GM23338 (cell line): ENCODE data around the gene ZNF609. TPM values are rescaled to one million over a fixed set of nuclear protein-coding genes. Genes with fewer than 3 reads are reported as not detected.
"Not testable (repeated sequence)": the region's sequence is repeated elsewhere in the genome, so short reads cannot be mapped to it uniquely, and the experiment has no call there.

Experiments used
- ATAC-seq: fragments of 200-7000 bp; cut with Tn5 transposase; 3 replicates; pipeline ENCODE4 v1.9.1; 2020
- DNase-seq: peaks from one replicate; pipeline ENCODE4 v3.0.0-alpha.2; 2015; ENCODE audit warnings: low spot score
- H2AFZ ChIP-seq: fragments of 200-600 bp; sonication (generic); 2 replicates; pipeline ENCODE4 v1.8.0; 2016; ENCODE audit warnings: antibody characterized with exemption, mild to moderate bottlenecking, moderate library complexity
- H3F3A ChIP-seq: fragments of 200-600 bp; sonication (generic); replicated peaks from 2 replicates; pipeline ENCODE4 v1.8.0; 2017; ENCODE audit warnings: antibody characterized with exemption, mixed run types, low read depth
- H3K27ac ChIP-seq: fragments of 200-600 bp; sonication (generic); 2 replicates; pipeline ENCODE4 v1.6.1; 2016; ENCODE audit warnings: low read depth
- H3K27me3 ChIP-seq: fragments of 200-600 bp; sonication (generic); 2 replicates; pipeline ENCODE4 v1.8.0; 2016; ENCODE audit warnings: mild to moderate bottlenecking, mixed run types, moderate library complexity; ENCODE audit not compliant: insufficient read depth
- H3K36me3 ChIP-seq: fragments of 200-600 bp; sonication (generic); 2 replicates; pipeline ENCODE4 v1.8.0; 2016; ENCODE audit warnings: mild to moderate bottlenecking; ENCODE audit not compliant: insufficient read depth
- H3K4me1 ChIP-seq: fragments of 200-600 bp; sonication (generic); 2 replicates; pipeline ENCODE4 v1.8.0; 2016; ENCODE audit warnings: mild to moderate bottlenecking, moderate library complexity; ENCODE audit not compliant: insufficient read depth
- H3K4me2 ChIP-seq: fragments of 200-600 bp; sonication (generic); 2 replicates; pipeline ENCODE4 v1.7.1; 2017; ENCODE audit warnings: mixed run types
- H3K4me3 ChIP-seq: fragments of 200-600 bp; sonication (generic); 2 replicates; pipeline ENCODE4 v1.6.1; 2016; ENCODE audit warnings: mixed run types
- H3K79me2 ChIP-seq: fragments of 200-600 bp; sonication (generic); replicated peaks from 2 replicates; pipeline ENCODE4 v1.8.0; 2017; ENCODE audit warnings: mild to moderate bottlenecking; ENCODE audit not compliant: insufficient read depth
- H3K9me2 ChIP-seq: fragments of 200-600 bp; sonication (generic); 2 replicates; pipeline ENCODE4 v1.8.0; 2017; ENCODE audit not compliant: insufficient read depth
- H4K20me1 ChIP-seq: fragments of 200-600 bp; sonication (generic); replicated peaks from 2 replicates; pipeline ENCODE4 v1.8.0; 2017; ENCODE audit warnings: mild to moderate bottlenecking; ENCODE audit not compliant: insufficient read depth
- H3K27ac Mint-ChIP-seq: 2 replicates; pipeline ENCODE4 v1.8.0; 2020; ENCODE audit warnings: inconsistent platforms, mild to moderate bottlenecking, moderate library complexity, mixed read lengths
- H3K27me3 Mint-ChIP-seq: 3 replicates; pipeline ENCODE4 v1.8.0; 2022; ENCODE audit warnings: low read depth, mild to moderate bottlenecking, moderate library complexity, mixed read lengths, inconsistent platforms; ENCODE audit not compliant: insufficient read depth, poor library complexity
- H3K36me3 Mint-ChIP-seq: 3 replicates; pipeline ENCODE4 v1.8.0; 2021; ENCODE audit warnings: low read depth, mild to moderate bottlenecking, inconsistent platforms, moderate library complexity, mixed read lengths
- H3K4me1 Mint-ChIP-seq: 3 replicates; pipeline ENCODE4 v1.8.0; 2020; ENCODE audit warnings: mild to moderate bottlenecking, inconsistent platforms, mixed read lengths
- H3K4me3 Mint-ChIP-seq: 3 replicates; pipeline ENCODE4 v1.8.0; 2021; ENCODE audit warnings: moderate library complexity, mild to moderate bottlenecking, inconsistent platforms, mixed read lengths
- H3K9me3 Mint-ChIP-seq: 3 replicates; pipeline ENCODE4 v1.8.0; 2020; ENCODE audit warnings: moderate library complexity, mild to moderate bottlenecking, inconsistent platforms, mixed read lengths
- ZNF114 ChIP-seq: fragments of 250-450 bp; sonication (Bioruptor Pico); IDR thresholded peaks from 2 replicates; pipeline ENCODE4 v1.5.0; 2020; ENCODE audit warnings: mild to moderate bottlenecking, moderate library complexity
- polyA plus RNA-seq: library from polyadenylated mRNA; unstranded; fragments of >200 nt; fragmentation: Nextera tagmentation; extraction: Ambion mirVana; gene quantifications from 2 replicates; pipeline ENCODE4 v1.2.1, GENCODE V29; 2016
- total RNA-seq: library from RNA; depleted of rRNA; stranded (reverse); fragments of >200 nt; shearing (Covaris generic); gene quantifications from 2 replicates; pipeline ENCODE4 v1.2.3, GENCODE V29; 2014
- TF ChIP-seq, protein P1 (sequence below), 2 experiments: fragments of 200-600 bp in 1 of 2; sonication (generic) in 1 of 2; conservative IDR thresholded peaks; 2 replicates each; pipeline versions ENCODE4 v1.5.1 to v1.6.1; 2016 to 2017; ENCODE audit warnings: antibody characterized with exemption in 2 of 2, low read depth in 2 of 2, mild to moderate bottlenecking in 2 of 2, moderate library complexity in 1 of 2
- TF ChIP-seq, protein P2 (sequence below): IDR thresholded peaks from 2 replicates; pipeline ENCODE4 v1.6.1; 2016; ENCODE audit warnings: antibody characterized with exemption
- TF ChIP-seq, protein P3 (sequence below): fragments of 250-450 bp; sonication (Bioruptor Pico); IDR thresholded peaks from 2 replicates; pipeline ENCODE4 v1.5.0; 2020; ENCODE audit warnings: mild to moderate bottlenecking, moderate library complexity

ZNF609 gene
- total and polyA plus RNA-seq, 2 experiments from 2014 or later, result 26.4 to 40.2 TPM

DNA sequence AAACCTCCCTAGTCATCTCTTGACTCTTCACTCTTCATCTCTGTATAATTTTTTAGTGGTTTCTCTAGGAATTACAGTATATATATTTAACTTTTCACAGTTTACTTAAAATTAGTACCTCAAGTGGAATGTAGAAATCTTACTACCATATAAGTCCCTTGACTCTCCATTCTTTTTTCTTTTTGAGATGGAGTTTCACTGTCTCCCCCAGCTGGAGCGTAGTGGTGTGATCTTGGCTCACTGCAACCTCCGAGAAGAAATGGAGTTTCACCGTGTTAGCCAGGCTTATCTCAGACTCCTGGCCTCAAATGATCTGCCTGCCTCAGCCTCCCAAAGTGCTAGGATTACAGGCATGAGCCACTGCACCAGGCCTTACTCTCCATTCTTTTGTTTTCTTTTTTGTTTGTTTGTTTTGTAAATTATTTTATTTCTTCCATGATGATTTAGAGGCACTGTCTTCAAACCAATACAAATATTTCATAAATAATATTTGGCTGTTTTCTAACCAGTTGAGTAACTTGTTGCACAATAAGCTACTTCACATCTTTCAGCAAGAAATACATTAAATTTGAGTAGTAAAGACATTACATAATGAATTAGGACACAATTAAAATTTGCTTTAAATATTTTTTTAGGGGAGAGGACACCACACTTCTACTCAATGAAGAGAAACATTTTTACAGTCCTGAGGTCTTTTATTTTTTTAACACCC is 170.2 kb downstream of the ZNF609 start:
- H3K4me1 Mint-ChIP-seq, result peaks cover 30% of the 10 kb centered on the region
- TF ChIP-seq, protein P1, sequence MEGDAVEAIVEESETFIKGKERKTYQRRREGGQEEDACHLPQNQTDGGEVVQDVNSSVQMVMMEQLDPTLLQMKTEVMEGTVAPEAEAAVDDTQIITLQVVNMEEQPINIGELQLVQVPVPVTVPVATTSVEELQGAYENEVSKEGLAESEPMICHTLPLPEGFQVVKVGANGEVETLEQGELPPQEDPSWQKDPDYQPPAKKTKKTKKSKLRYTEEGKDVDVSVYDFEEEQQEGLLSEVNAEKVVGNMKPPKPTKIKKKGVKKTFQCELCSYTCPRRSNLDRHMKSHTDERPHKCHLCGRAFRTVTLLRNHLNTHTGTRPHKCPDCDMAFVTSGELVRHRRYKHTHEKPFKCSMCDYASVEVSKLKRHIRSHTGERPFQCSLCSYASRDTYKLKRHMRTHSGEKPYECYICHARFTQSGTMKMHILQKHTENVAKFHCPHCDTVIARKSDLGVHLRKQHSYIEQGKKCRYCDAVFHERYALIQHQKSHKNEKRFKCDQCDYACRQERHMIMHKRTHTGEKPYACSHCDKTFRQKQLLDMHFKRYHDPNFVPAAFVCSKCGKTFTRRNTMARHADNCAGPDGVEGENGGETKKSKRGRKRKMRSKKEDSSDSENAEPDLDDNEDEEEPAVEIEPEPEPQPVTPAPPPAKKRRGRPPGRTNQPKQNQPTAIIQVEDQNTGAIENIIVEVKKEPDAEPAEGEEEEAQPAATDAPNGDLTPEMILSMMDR (conservative IDR thresholded peaks at IDR 0.05; ENCODE audit: low read depth in 2 of 2), result peak; percentile 6 to 16; a peak in 1 of 4 replicates
- no peak for TF ChIP-seq ZNF114 (CRISPR knock-in tag)
- Histone ChIP-seq H3K4me1 (peaks cover 23% of the 10 kb centered on the region), H3K27ac (peak overlapping the region; percentile 60; the same call in 1 of the 2 replicates), H2AFZ (no peak overlapping the region), H4K20me1 (no peaks in the 10 kb centered on the region; the same call in 1 of the 2 replicates), H3F3A (no peaks in the 10 kb centered on the region), H3K9me2 (no peaks in the 10 kb centered on the region), H3K4me3 (no peak overlapping the region), H3K79me2 (peaks cover 64% of the 10 kb centered on the region), H3K27me3 (no peaks in the 10 kb centered on the region), H3K36me3 (no peaks in the 10 kb centered on the region), H3K4me2 (no peak overlapping the region)
- H3K4me3 Mint-ChIP-seq, result no peak overlapping the region
- DNase-seq (peak; percentile 46), ATAC-seq (no peak)
- H3K9me3 Mint-ChIP-seq, result no peaks in the 10 kb centered on the region; the same call in 2 of the 3 replicates
- peaks cover 2% of the 10 kb centered on the region for H3K27me3 Mint-ChIP-seq
- H3K36me3 Mint-ChIP-seq, result peaks cover 5% of the 10 kb centered on the region; the same call in 1 of the 3 replicates
- H3K27ac Mint-ChIP-seq, result peak overlapping the region; percentile 72

DNA sequence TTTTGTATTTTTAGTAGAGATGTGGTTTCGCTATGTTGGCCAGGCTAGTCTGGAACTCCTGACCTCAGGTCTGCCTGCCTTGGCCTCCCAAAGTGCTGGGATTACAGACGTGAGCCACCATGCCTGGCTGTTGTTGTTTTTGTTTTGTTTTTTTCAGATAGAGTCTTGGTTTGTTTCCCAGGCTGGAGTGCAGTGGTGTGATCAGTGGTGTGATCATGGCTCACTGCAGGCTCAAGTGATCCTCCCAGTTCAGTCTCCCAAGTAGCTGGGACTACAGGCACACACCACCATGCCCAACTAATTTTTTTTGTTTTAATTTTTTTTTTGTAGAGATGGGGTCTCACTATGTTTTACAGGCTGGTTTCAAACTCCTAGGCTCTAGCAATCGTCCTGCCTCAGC is 172.3 kb downstream of the ZNF609 start:
- H3K27me3 ChIP-seq, ATAC-seq, H3K4me3 Mint-ChIP-seq, H3K27me3 Mint-ChIP-seq, H3F3A ChIP-seq, H4K20me1 ChIP-seq, H3K36me3 ChIP-seq, H3K27ac ChIP-seq, DNase-seq, H3K4me3 ChIP-seq, H3K4me2 ChIP-seq, H2AFZ ChIP-seq, H3K9me3 Mint-ChIP-seq, H3K9me2 ChIP-seq: not testable (repeated sequence)
- peaks cover 32% of the 10 kb centered on the region for H3K4me1 ChIP-seq
- peak overlapping the region; percentile 56; the same call in 1 of the 2 replicates for H3K27ac Mint-ChIP-seq
- H3K79me2 ChIP-seq, result peaks cover 85% of the 10 kb centered on the region
- peaks cover 15% of the 10 kb centered on the region; the same call in 2 of the 3 replicates for H3K36me3 Mint-ChIP-seq
- peaks cover 44% of the 10 kb centered on the region for H3K4me1 Mint-ChIP-seq

DNA sequence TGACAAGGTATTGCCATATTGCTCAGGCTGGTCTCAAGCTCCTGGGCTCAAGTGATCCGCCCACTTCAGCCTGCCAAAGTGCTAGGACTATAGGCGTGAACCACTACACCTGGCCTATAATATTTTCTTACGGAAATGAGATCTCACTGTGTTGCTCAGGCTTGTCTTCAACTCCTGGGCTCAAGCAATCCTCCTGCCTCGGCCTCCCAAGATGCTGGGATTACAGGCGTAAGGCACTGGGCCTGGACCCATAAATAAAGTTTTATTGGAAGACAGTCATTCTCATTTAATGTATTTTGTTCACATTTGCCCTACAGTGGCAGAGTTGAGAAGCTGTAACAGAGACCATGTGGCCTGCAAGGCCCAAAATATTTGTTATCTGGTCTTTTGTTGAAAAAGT is 173.0 kb downstream of the ZNF609 start:
- no peaks in the 10 kb centered on the region for H3F3A ChIP-seq
- H3K4me3 Mint-ChIP-seq, result no peak overlapping the region
- peaks cover 20% of the 10 kb centered on the region; the same call in 2 of the 3 replicates for H3K36me3 Mint-ChIP-seq
- DNase-seq (no peak), ATAC-seq (no peak)
- no peaks in the 10 kb centered on the region for H4K20me1 ChIP-seq
- H3K79me2 ChIP-seq, result peaks cover 85% of the 10 kb centered on the region
- H3K27ac Mint-ChIP-seq, result peak overlapping the region; percentile 71; the same call in 1 of the 2 replicates
- H3K27me3 Mint-ChIP-seq, result peaks cover 2% of the 10 kb centered on the region
- H3K4me2 ChIP-seq, result no peak overlapping the region; the same call in 1 of the 2 replicates
- H3K9me3 Mint-ChIP-seq, result peaks cover 5% of the 10 kb centered on the region; the same call in 2 of the 3 replicates
- H3K4me3 ChIP-seq, result no peak overlapping the region
- peaks cover 47% of the 10 kb centered on the region for H3K4me1 Mint-ChIP-seq
- H2AFZ ChIP-seq, result no peak overlapping the region
- TF ChIP-seq, protein P2, sequence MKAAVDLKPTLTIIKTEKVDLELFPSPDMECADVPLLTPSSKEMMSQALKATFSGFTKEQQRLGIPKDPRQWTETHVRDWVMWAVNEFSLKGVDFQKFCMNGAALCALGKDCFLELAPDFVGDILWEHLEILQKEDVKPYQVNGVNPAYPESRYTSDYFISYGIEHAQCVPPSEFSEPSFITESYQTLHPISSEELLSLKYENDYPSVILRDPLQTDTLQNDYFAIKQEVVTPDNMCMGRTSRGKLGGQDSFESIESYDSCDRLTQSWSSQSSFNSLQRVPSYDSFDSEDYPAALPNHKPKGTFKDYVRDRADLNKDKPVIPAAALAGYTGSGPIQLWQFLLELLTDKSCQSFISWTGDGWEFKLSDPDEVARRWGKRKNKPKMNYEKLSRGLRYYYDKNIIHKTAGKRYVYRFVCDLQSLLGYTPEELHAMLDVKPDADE, result no peak
- TF ChIP-seq, protein P3, sequence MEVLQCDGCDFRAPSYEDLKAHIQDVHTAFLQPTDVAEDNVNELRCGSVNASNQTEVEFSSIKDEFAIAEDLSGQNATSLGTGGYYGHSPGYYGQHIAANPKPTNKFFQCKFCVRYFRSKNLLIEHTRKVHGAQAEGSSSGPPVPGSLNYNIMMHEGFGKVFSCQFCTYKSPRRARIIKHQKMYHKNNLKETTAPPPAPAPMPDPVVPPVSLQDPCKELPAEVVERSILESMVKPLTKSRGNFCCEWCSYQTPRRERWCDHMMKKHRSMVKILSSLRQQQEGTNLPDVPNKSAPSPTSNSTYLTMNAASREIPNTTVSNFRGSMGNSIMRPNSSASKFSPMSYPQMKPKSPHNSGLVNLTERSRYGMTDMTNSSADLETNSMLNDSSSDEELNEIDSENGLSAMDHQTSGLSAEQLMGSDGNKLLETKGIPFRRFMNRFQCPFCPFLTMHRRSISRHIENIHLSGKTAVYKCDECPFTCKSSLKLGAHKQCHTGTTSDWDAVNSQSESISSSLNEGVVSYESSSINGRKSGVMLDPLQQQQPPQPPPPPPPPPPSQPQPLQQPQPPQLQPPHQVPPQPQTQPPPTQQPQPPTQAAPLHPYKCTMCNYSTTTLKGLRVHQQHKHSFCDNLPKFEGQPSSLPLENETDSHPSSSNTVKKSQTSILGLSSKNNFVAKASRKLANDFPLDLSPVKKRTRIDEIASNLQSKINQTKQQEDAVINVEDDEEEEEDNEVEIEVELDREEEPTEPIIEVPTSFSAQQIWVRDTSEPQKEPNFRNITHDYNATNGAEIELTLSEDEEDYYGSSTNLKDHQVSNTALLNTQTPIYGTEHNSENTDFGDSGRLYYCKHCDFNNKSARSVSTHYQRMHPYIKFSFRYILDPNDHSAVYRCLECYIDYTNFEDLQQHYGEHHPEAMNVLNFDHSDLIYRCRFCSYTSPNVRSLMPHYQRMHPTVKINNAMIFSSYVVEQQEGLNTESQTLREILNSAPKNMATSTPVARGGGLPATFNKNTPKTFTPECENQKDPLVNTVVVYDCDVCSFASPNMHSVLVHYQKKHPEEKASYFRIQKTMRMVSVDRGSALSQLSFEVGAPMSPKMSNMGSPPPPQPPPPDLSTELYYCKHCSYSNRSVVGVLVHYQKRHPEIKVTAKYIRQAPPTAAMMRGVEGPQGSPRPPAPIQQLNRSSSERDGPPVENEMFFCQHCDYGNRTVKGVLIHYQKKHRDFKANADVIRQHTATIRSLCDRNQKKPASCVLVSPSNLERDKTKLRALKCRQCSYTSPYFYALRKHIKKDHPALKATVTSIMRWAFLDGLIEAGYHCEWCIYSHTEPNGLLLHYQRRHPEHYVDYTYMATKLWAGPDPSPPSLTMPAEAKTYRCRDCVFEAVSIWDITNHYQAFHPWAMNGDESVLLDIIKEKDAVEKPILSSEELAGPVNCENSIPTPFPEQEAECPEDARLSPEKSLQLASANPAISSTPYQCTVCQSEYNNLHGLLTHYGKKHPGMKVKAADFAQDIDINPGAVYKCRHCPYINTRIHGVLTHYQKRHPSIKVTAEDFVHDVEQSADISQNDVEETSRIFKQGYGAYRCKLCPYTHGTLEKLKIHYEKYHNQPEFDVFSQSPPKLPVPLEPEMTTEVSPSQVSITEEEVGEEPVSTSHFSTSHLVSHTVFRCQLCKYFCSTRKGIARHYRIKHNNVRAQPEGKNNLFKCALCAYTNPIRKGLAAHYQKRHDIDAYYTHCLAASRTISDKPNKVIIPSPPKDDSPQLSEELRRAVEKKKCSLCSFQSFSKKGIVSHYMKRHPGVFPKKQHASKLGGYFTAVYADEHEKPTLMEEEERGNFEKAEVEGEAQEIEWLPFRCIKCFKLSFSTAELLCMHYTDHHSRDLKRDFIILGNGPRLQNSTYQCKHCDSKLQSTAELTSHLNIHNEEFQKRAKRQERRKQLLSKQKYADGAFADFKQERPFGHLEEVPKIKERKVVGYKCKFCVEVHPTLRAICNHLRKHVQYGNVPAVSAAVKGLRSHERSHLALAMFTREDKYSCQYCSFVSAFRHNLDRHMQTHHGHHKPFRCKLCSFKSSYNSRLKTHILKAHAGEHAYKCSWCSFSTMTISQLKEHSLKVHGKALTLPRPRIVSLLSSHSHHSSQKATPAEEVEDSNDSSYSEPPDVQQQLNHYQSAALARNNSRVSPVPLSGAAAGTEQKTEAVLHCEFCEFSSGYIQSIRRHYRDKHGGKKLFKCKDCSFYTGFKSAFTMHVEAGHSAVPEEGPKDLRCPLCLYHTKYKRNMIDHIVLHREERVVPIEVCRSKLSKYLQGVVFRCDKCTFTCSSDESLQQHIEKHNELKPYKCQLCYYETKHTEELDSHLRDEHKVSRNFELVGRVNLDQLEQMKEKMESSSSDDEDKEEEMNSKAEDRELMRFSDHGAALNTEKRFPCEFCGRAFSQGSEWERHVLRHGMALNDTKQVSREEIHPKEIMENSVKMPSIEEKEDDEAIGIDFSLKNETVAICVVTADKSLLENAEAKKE (CRISPR knock-in tag), result no peak
- peaks cover 32% of the 10 kb centered on the region for H3K4me1 ChIP-seq
- H3K27ac ChIP-seq, result peak overlapping the region; percentile 89
- H3K9me2 ChIP-seq, result no peaks in the 10 kb centered on the region
- H3K36me3 ChIP-seq, result no peaks in the 10 kb centered on the region
- no peaks in the 10 kb centered on the region for H3K27me3 ChIP-seq
